AG04450 (cell line): Measurements from ENCODE around the gene AKAP6. TPM values are rescaled to one million over a fixed set of nuclear protein-coding genes. Genes with fewer than 3 reads are reported as not detected.

Experiments used
- CTCF ChIA-PET: fragments of 300-600, 350-600 bp; formaldehyde crosslinking; extraction: SDS; loops from one replicate; lab custom pipeline; 2022; ENCODE audit warnings: antibody characterized with exemption, inconsistent platforms; lab: Charles Lee
- POLR2A ChIA-PET: fragments of 350-600 bp; formaldehyde crosslinking; extraction: SDS; loops from one replicate; lab custom pipeline; 2021; ENCODE audit warnings: antibody characterized with exemption, inconsistent platforms; lab: Yijun Ruan, JAX
- DNase-seq: peaks from one replicate; pipeline ENCODE4 v3.0.0-alpha.2; 2011; ENCODE audit warnings: low read depth, low spot score
- H3K27ac ChIP-seq: one replicate; pipeline ENCODE4 v1.5.1; 2012; ENCODE audit warnings: low read depth, low read length, control low read depth
- H3K27me3 ChIP-seq: one replicate; pipeline ENCODE4 v1.6.0; 2012; ENCODE audit warnings: low read length; ENCODE audit not compliant: control insufficient read depth, insufficient read depth
- H3K4me3 ChIP-seq: 2 replicates; pipeline ENCODE4 v1.5.1; 2011; ENCODE audit warnings: mild to moderate bottlenecking, low read depth, low read length, control low read depth
- H3K9me3 ChIP-seq: 2 replicates; pipeline ENCODE4 v1.5.1; 2012; ENCODE audit warnings: low read length; ENCODE audit not compliant: control insufficient read depth, insufficient read depth
- CTCF ChIP-seq: IDR thresholded peaks from 2 replicates; pipeline ENCODE4 v1.5.1; 2011; ENCODE audit warnings: low read depth, low read length, control low read depth, inconsistent platforms
- polyA plus RNA-seq: library from polyadenylated mRNA; depleted of rRNA; stranded (reverse); fragments of >200 nt; gene quantifications from 2 replicates; pipeline ENCODE4 v1.2.3, GENCODE V29; 2011

Gene AKAP6
- polyA plus RNA-seq, 1 experiment = 0.78 TPM

DNA sequence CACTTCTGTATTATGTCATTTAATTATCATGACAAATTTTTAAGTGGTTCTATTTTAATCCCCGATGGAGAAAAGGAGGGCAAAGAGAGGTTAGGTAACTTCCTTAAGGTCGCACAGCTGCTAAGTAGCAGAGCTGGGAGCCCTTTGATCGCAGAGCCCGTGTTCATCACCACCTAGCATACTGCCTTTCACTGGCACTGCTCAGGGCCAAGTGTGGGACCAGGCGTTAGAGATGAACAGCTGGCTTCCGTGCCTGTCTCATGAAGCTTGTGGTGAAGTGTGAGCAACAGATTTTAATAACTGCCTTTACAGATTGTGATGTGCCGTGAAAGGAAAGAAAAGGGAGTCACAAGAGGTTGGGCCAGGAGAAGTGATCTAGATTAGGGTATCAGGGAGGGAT is 273.6 kb downstream of the AKAP6 start:
- Histone ChIP-seq H3K9me3 (no peaks in the 10 kb centered on the region), H3K27me3 (no peaks in the 10 kb centered on the region), H3K4me3 (no peak overlapping the region), H3K27ac (no peak overlapping the region)
- no peak for TF ChIP-seq CTCF
- POLR2A ChIA-PET = no interaction called here
- CTCF ChIA-PET = interaction anchor here (1.0 to 2.3 kb wide), 2 partner anchors 14 to 1190 kb away, joined by 3 to 9 read pairs; no protein-coding TSS in a partner anchor
- DNase-seq = no peak

- ChIA-PET POLR2A (no interaction called here), CTCF (interaction anchor here (0.6 to 2.3 kb wide), 2 partner anchors 15 to 29 kb away, joined by 3 to 9 read pairs; no protein-coding TSS in a partner anchor)
- Histone ChIP-seq H3K4me3 (no peak overlapping the region), H3K27ac (no peak overlapping the region), H3K27me3 (no peaks in the 10 kb centered on the region), H3K9me3 (no peaks in the 10 kb centered on the region)
- no peak for DNase-seq
- no peak for TF ChIP-seq CTCF
Observed at GRCh38 chr14:32603992-32604565, 275.0 kb downstream of the AKAP6 start.

- H3K27me3 ChIP-seq = no peaks in the 10 kb centered on the region
- no peak for DNase-seq
- TF ChIP-seq CTCF = no peak
- ChIA-PET CTCF (interaction anchor here (1.0 kb wide), 1 partner anchor 11 kb away, joined by 3 read pairs; no protein-coding TSS in a partner anchor), POLR2A (interaction anchor here (0.6 kb wide), 1 partner anchor 118 kb away, joined by 3 read pairs; no protein-coding TSS in a partner anchor)
- no peak overlapping the region for H3K4me3 ChIP-seq
- no peaks in the 10 kb centered on the region for H3K9me3 ChIP-seq
- no peak overlapping the region for H3K27ac ChIP-seq
Observed at GRCh38 chr14:32606301-32606700, 277.2 kb downstream of the AKAP6 start.

- CTCF ChIA-PET = no interaction called here
- TF ChIP-seq CTCF = no peak
- H3K4me3 ChIP-seq = no peak overlapping the region
- DNase-seq = no peak
- POLR2A ChIA-PET = no interaction called here
- no peaks in the 10 kb centered on the region for H3K9me3 ChIP-seq
- H3K27ac ChIP-seq = no peak overlapping the region
- H3K27me3 ChIP-seq = no peaks in the 10 kb centered on the region
Observed at GRCh38 chr14:32607399-32607798, 278.3 kb downstream of the AKAP6 start.

DNA sequence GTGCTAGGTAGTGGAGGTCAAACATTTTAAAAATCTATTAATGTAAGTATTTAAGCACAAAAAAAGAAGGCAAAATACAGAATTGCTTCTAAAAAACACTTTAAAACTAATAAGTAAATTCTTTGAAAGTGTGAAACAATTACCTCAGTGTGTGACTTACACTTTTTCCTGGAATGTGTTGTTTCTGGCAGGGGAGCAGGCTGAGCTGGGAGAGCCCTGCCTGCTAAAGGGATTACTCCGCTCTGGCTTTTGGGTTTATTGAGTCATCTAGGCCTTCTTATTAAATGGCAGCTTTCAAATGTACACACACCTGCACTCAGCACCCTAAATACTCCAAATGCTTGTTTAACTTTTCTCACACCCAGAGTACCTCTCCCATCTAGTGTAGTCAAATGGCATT is 279.8 kb downstream of the AKAP6 start:
- no peak for TF ChIP-seq CTCF
- no peaks in the 10 kb centered on the region for H3K27me3 ChIP-seq
- H3K9me3 ChIP-seq = no peaks in the 10 kb centered on the region
- ChIA-PET POLR2A (no interaction called here), CTCF (interaction anchor here (0.6 to 1.6 kb wide), 4 partner anchors 20 to 1711 kb away, joined by 3 to 5 read pairs (median 4); no protein-coding TSS in a partner anchor)
- DNase-seq = no peak
- no peak overlapping the region for H3K27ac ChIP-seq
- no peak overlapping the region for H3K4me3 ChIP-seq
